GM19438 (cell line): ENCODE measurements around the gene NR4A2.

Experiments used
- ATAC-seq: cut with Tn5 transposase; IDR thresholded peaks from one replicate; pipeline ENCODE4 v1.9.1; 2021; ENCODE audit warnings: low read depth; ENCODE audit not compliant: unreplicated experiment

NR4A2 gene

GRCh38 chr2:156332534-156333273 lies at the start of gene NR4A2:
TSS of gene NR4A2 (minus strand) at chr2:156332721. CDS start at chr2:156330186, 2,535 bp downstream.
- peak; percentile 61 for ATAC-seq

GRCh38 chr2:156380117-156380645 lies 47.7 kb upstream of the NR4A2 start:
- peak; percentile 95 for ATAC-seq

- no peak for ATAC-seq
Measured at GRCh38 chr2:156379714-156380113, 47.2 kb upstream of the NR4A2 start.

- ATAC-seq: no peak
Measured at GRCh38 chr2:156379071-156379470, 46.5 kb upstream of the NR4A2 start.

- no peak for ATAC-seq
Measured at GRCh38 chr2:156366753-156367152, 34.2 kb upstream of the NR4A2 start.

- ATAC-seq: no peak
Measured at GRCh38 chr2:156363141-156363540, 30.6 kb upstream of the NR4A2 start.

- no peak for ATAC-seq
Measured at GRCh38 chr2:156356014-156356754, 23.7 kb upstream of the NR4A2 start.

- ATAC-seq: no peak
Measured at GRCh38 chr2:156352911-156353310, 20.4 kb upstream of the NR4A2 start.

GRCh38 chr2:156350374-156351142 lies 18.0 kb upstream of the NR4A2 start:
- no peak for ATAC-seq

- ATAC-seq: no peak
Measured at GRCh38 chr2:156349605-156350004, 17.1 kb upstream of the NR4A2 start.

- ATAC-seq: no peak
Measured at GRCh38 chr2:156349161-156349560, 16.6 kb upstream of the NR4A2 start.

GRCh38 chr2:156347431-156347830 lies 14.9 kb upstream of the NR4A2 start:
- ATAC-seq: no peak

- ATAC-seq: no peak
Measured at GRCh38 chr2:156346731-156347130, 14.2 kb upstream of the NR4A2 start.

GRCh38 chr2:156345582-156345981 lies 13.1 kb upstream of the NR4A2 start:
- ATAC-seq: no peak

- no peak for ATAC-seq
Measured at GRCh38 chr2:156343940-156344301, 11.4 kb upstream of the NR4A2 start.

GRCh38 chr2:156343096-156343939 lies 10.8 kb upstream of the NR4A2 start:
- ATAC-seq: no peak

GRCh38 chr2:156342254-156343095 lies 10.0 kb upstream of the NR4A2 start:
- peak; percentile 51 for ATAC-seq

- peak; percentile 70 for ATAC-seq
Measured at GRCh38 chr2:156341452-156342253, 9.1 kb upstream of the NR4A2 start.
